ENCODE results near the gene TEKT3. TPM values are rescaled to one million over a fixed set of nuclear protein-coding genes. Genes with fewer than 3 reads are reported as not detected.

Gene TEKT3
- total and polyA plus RNA-seq, 2 donors (not counting 3 experiments of a cell fraction or from before 2014, with no cell fraction given) = 0.28 TPM; not detected in 1

DNA sequence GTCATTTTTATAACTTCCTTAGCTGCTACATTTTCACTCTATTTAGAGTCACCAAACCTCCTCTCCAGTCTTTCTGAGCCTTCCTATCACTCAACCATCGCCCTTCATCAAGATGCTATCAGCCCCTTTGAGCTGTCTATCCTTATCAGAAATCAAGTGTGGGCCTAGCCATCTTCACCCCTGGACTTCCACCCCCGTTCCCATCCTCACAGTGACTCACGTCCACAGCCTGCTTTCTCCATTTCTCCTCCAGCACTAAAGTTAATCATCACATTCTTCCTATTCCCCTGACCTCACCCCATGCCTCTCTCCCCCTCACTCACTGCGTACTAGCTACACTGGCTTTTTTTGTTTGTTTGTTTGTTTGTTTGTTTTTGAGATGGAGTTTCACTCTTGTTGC lies 2.4 kb upstream of the TEKT3 start:
- ChIA-PET POLR2A (no interaction called here), CTCF (interaction anchor here (1.2 kb wide), 1 partner anchor 159 kb away, joined by 5 read pairs; no protein-coding TSS in a partner anchor)
- Histone ChIP-seq H3K4me2 (ENCODE audit: insufficient read depth, low read length) (no peak overlapping the region), H3K9me3 (replicated peaks; ENCODE audit: control insufficient read depth, insufficient read depth, low read length) (no peaks in the 10 kb centered on the region), H3K36me3 (ENCODE audit: control insufficient read depth in 2 of 2, extremely low read depth in 1 of 2, insufficient read depth in 2 of 2, low read length in 2 of 2) (no peaks in the 10 kb centered on the region), H3K4me1 (ENCODE audit: control insufficient read depth, extremely low read depth, insufficient read depth, low read length) (no peaks in the 10 kb centered on the region), H3K9me1 (replicated peaks; ENCODE audit: control insufficient read depth, extremely low read depth, insufficient read depth, low read length) (no peaks in the 10 kb centered on the region), H3K4me3 (replicated peaks in 1 of 3; ENCODE audit: insufficient read depth in 1 of 3, low read depth in 1 of 3, low read length in 3 of 3) (no peak overlapping the region), H3K27me3 (ENCODE audit: control insufficient read depth in 2 of 2, insufficient read depth in 2 of 2, low read length in 2 of 2) (peaks cover 29 to 42% of the 10 kb centered on the region in 2 experiments), H3K9ac (replicated peaks; ENCODE audit: extremely low read depth, insufficient read depth, low read length) (no peak overlapping the region), H3K27ac (ENCODE audit: insufficient read depth, low read depth, low read length) (no peak overlapping the region), H4K20me1 (replicated peaks; ENCODE audit: control insufficient read depth, extremely low read depth, insufficient read depth, low read length) (no peaks in the 10 kb centered on the region), H2AFZ (ENCODE audit: low read depth, low read length) (no peak overlapping the region), H3K79me2 (ENCODE audit: control insufficient read depth, insufficient read depth, low read length) (no peaks in the 10 kb centered on the region)
- no TSS peak for BruUV-seq (replicated peaks)
- DNase-seq (ENCODE audit: low read depth, low spot score) (no peak), FAIRE-seq (no peak)
- no peak for TF ChIP-seq JUN (IDR thresholded peaks at IDR 0.05; ENCODE audit: borderline replicate concordance, insufficient read depth, insufficient read length, low read depth)
- no peak for TF ChIP-seq POLR2AphosphoS5 (IDR thresholded peaks at IDR 0.05; ENCODE audit: insufficient read depth, low read depth, low read length)
- no peak for TF ChIP-seq MYC (IDR thresholded peaks at IDR 0.05; ENCODE audit: low read depth, low read length)
- TF ChIP-seq FOS (IDR thresholded peaks at IDR 0.05; ENCODE audit: borderline replicate concordance, insufficient read depth, low read length) = no peak
- TF ChIP-seq, protein P1, sequence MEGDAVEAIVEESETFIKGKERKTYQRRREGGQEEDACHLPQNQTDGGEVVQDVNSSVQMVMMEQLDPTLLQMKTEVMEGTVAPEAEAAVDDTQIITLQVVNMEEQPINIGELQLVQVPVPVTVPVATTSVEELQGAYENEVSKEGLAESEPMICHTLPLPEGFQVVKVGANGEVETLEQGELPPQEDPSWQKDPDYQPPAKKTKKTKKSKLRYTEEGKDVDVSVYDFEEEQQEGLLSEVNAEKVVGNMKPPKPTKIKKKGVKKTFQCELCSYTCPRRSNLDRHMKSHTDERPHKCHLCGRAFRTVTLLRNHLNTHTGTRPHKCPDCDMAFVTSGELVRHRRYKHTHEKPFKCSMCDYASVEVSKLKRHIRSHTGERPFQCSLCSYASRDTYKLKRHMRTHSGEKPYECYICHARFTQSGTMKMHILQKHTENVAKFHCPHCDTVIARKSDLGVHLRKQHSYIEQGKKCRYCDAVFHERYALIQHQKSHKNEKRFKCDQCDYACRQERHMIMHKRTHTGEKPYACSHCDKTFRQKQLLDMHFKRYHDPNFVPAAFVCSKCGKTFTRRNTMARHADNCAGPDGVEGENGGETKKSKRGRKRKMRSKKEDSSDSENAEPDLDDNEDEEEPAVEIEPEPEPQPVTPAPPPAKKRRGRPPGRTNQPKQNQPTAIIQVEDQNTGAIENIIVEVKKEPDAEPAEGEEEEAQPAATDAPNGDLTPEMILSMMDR (IDR thresholded peaks at IDR 0.05; ENCODE audit: extremely low read depth in 1 of 2, insufficient read depth in 1 of 2, low read depth in 1 of 2, low read length in 2 of 2) = no peak
- TF ChIP-seq GATA2 (IDR thresholded peaks at IDR 0.05; ENCODE audit: insufficient read depth, insufficient read length, low read depth, low read length) = no peak
- intact Hi-C loops (cut with micrococcal nuclease) (no loop called here), dilution Hi-C loops (cut with MboI; ENCODE audit: extremely low pct_ligation_motif_present, low sequenced_read_pairs) (no loop called here)
